Activated CD4-positive, alpha-beta T cell treated with anti-CD3 and anti-CD28 coated beads, Interleukin-2, amount 10 ng/mL, durations not matched to agents 7 days and 5 days (primary cell): ENCODE measurements around the gene ENKD1. TPM values are rescaled to one million over a fixed set of nuclear protein-coding genes. Genes with fewer than 3 reads are reported as not detected.

ENCODE experiments used
- CTCF ChIA-PET: fragments of 350-600 bp; sonication (Branson Sonifier 250); formaldehyde crosslinking; loops from one replicate; lab custom pipeline; 2021; ENCODE audit warnings: antibody characterized with exemption; lab: Charles Lee
- POLR2A ChIA-PET: fragments of 350-600 bp; sonication (Branson Sonifier 250); formaldehyde crosslinking; loops from one replicate; lab custom pipeline; 2021; ENCODE audit warnings: antibody characterized with exemption; lab: Charles Lee
- DNase-seq: peaks from one replicate; pipeline ENCODE4 v3.0.0-alpha.2; 2020
- H3K27ac Mint-ChIP-seq: one replicate; pipeline ENCODE4 v1.8.0; 2021; ENCODE audit warnings: mild to moderate bottlenecking, moderate library complexity, mixed read lengths
- H3K27me3 Mint-ChIP-seq: one replicate; pipeline ENCODE4 v1.8.0; 2021; ENCODE audit warnings: mixed read lengths
- H3K36me3 Mint-ChIP-seq: one replicate; pipeline ENCODE4 v1.8.0; 2021; ENCODE audit warnings: low read depth, mixed read lengths
- H3K4me1 Mint-ChIP-seq: one replicate; pipeline ENCODE4 v1.8.0; 2021; ENCODE audit warnings: mixed read lengths
- H3K4me3 Mint-ChIP-seq: one replicate; pipeline ENCODE4 v1.8.0; 2021; ENCODE audit warnings: mild to moderate bottlenecking, moderate library complexity, mixed read lengths
- H3K9me3 Mint-ChIP-seq: one replicate; pipeline ENCODE4 v1.8.0; 2021; ENCODE audit warnings: mixed read lengths
- total RNA-seq, 2 experiments: library from RNA; stranded (reverse); gene quantifications; one replicate each; pipeline ENCODE4 v1.2.3, GENCODE V29; 2021

Gene ENKD1
- total RNA-seq, 2 experiments from 2014 or later: 8.0 to 8.2 TPM

GRCh38 chr16:67641779-67642708 lies 24.5 kb downstream of the ENKD1 start:
- ChIA-PET CTCF (interaction anchor here (1.0 to 5.6 kb wide), 6 partner anchors 16 to 121 kb away, joined by 4 to 43 read pairs (median 12); partner anchors contain the start of genes ACD and CTCF), POLR2A (interaction anchor here (0.7 kb wide), 1 partner anchor 94 kb away, joined by 3 read pairs; no protein-coding TSS in a partner anchor)
- no peak for DNase-seq
- Mint-ChIP-seq H3K4me3 (no peak overlapping the region), H3K27me3 (no peaks in the 10 kb centered on the region), H3K9me3 (no peaks in the 10 kb centered on the region), H3K27ac (no peak overlapping the region), H3K4me1 (peaks cover 16% of the 10 kb centered on the region), H3K36me3 (peaks cover 19% of the 10 kb centered on the region)

- Mint-ChIP-seq H3K4me1 (no peaks in the 10 kb centered on the region), H3K9me3 (no peaks in the 10 kb centered on the region), H3K4me3 (no peak overlapping the region), H3K36me3 (peaks cover 29% of the 10 kb centered on the region), H3K27me3 (no peaks in the 10 kb centered on the region), H3K27ac (no peak overlapping the region)
- DNase-seq: no peak
- POLR2A ChIA-PET: no interaction called here
- CTCF ChIA-PET: interaction anchor here (0.6 to 3.4 kb wide), 3 partner anchors 75 to 198 kb away, joined by 4 to 11 read pairs (median 7); partner anchors contain the start of gene CTCF
Measured at GRCh38 chr16:67637625-67638024, 28.9 kb downstream of the ENKD1 start.

GRCh38 chr16:67636713-67637112 lies 29.8 kb downstream of the ENKD1 start:
- Mint-ChIP-seq H3K27me3 (no peaks in the 10 kb centered on the region), H3K4me1 (no peaks in the 10 kb centered on the region), H3K9me3 (no peaks in the 10 kb centered on the region), H3K4me3 (no peak overlapping the region), H3K36me3 (peaks cover 36% of the 10 kb centered on the region), H3K27ac (no peak overlapping the region)
- CTCF ChIA-PET: no interaction called here
- no peak for DNase-seq
- POLR2A ChIA-PET: no interaction called here

- no peak for DNase-seq
- Mint-ChIP-seq H3K27me3 (no peaks in the 10 kb centered on the region), H3K27ac (no peak overlapping the region), H3K9me3 (no peaks in the 10 kb centered on the region), H3K4me3 (no peak overlapping the region), H3K4me1 (no peaks in the 10 kb centered on the region), H3K36me3 (peaks cover 40% of the 10 kb centered on the region)
- ChIA-PET CTCF (interaction anchor here (0.6 to 3.9 kb wide), 6 partner anchors 12 to 557 kb away, joined by 3 to 31 read pairs (median 4); partner anchors contain the start of gene CARMIL2), POLR2A (no interaction called here)
Measured at GRCh38 chr16:67632415-67633172, 34.0 kb downstream of the ENKD1 start.

- no peak for DNase-seq
- CTCF ChIA-PET: interaction anchor here (0.6 to 2.7 kb wide), 4 partner anchors 11 to 178 kb away, joined by 3 to 8 read pairs (median 6); partner anchors contain the start of genes CARMIL2, RANBP10 and TSNAXIP1
Measured at GRCh38 chr16:67628216-67628615, 38.3 kb downstream of the ENKD1 start.

GRCh38 chr16:67613808-67614207 lies 52.7 kb downstream of the ENKD1 start:
- Mint-ChIP-seq H3K4me1 (no peaks in the 10 kb centered on the region), H3K27ac (no peak overlapping the region), H3K4me3 (no peak overlapping the region), H3K9me3 (no peaks in the 10 kb centered on the region), H3K36me3 (peaks cover 55% of the 10 kb centered on the region), H3K27me3 (no peaks in the 10 kb centered on the region)
- peak; percentile 10 for DNase-seq
- CTCF ChIA-PET: interaction anchor here (0.7 to 1.6 kb wide), 4 partner anchors 10 to 93 kb away, joined by 3 to 4 read pairs (median 3); no protein-coding TSS in a partner anchor
- POLR2A ChIA-PET: no interaction called here

More at GRCh38 chr16:67628216-67628615, 38.3 kb downstream of the ENKD1 start:
- Mint-ChIP-seq H3K27me3 (no peaks in the 10 kb centered on the region), H3K4me1 (no peaks in the 10 kb centered on the region), H3K9me3 (no peaks in the 10 kb centered on the region), H3K27ac (no peak overlapping the region), H3K4me3 (no peak overlapping the region), H3K36me3 (peaks cover 46% of the 10 kb centered on the region)
- POLR2A ChIA-PET: no interaction called here

Other genes with a start within 250 kb of the ENKD1 start
- gene HSD11B2, start 235.6 kb downstream of the ENKD1 start, total RNA-seq: not detected
- gene ATP6V0D1, start 185.6 kb downstream of the ENKD1 start, total RNA-seq: 10 to 100 TPM; 52.1 to 60.3 TPM
- not detected for gene AGRP, start 183.2 kb downstream of the ENKD1 start, total RNA-seq
- gene RIPOR1, start 137.9 kb downstream of the ENKD1 start, total RNA-seq: 10 to 100 TPM; 12.8 to 15.8 TPM
- 10 to 100 TPM; 87.1 to 98.5 TPM for gene CTCF, start 104.2 kb downstream of the ENKD1 start, total RNA-seq
- gene CARMIL2, start 21.6 kb downstream of the ENKD1 start, total RNA-seq: 100 to 1,000 TPM; 203 to 226 TPM
- gene ACD, start 6.5 kb downstream of the ENKD1 start, total RNA-seq: 10 to 100 TPM; 38.0 to 41.8 TPM
- gene PARD6A, start 5.8 kb downstream of the ENKD1 start, total RNA-seq: 10 to 100 TPM; 11.6 to 13.0 TPM
- gene C16orf86, start 64 bp upstream of the ENKD1 start, total RNA-seq: 1 to 10 TPM; 3.8 to 4.8 TPM
- 10 to 100 TPM; 11.2 to 11.9 TPM for gene GFOD2, start 52.6 kb upstream of the ENKD1 start, total RNA-seq
- gene RANBP10, start 139.8 kb upstream of the ENKD1 start, total RNA-seq: 10 to 100 TPM; 28.2 to 30.4 TPM
- gene TSNAXIP1, start 140.1 kb upstream of the ENKD1 start, total RNA-seq: under 1 TPM; 0.27 to 0.33 TPM
- gene THAP11, start 175.6 kb upstream of the ENKD1 start, total RNA-seq: 10 to 100 TPM; 37.5 to 41.7 TPM
- 100 to 1,000 TPM; 112 to 140 TPM for gene NUTF2, start 180.2 kb upstream of the ENKD1 start, total RNA-seq
- gene CENPT, start 180.9 kb upstream of the ENKD1 start, total RNA-seq: 10 to 100 TPM; 62.1 to 64.0 TPM
- gene EDC4, start 206.3 kb upstream of the ENKD1 start, total RNA-seq: 100 to 1,000 TPM; 114 to 128 TPM
- gene NRN1L, start 218.1 kb upstream of the ENKD1 start, total RNA-seq: 1 to 10 TPM; 1.5 to 2.5 TPM
- 10 to 100 TPM; 21.3 to 21.5 TPM for gene PSKH1, start 226.5 kb upstream of the ENKD1 start, total RNA-seq